T-helper 22 cell (primary cell): ENCODE results near the gene ZHX3.
"Not testable (repeated sequence)": the region's sequence is repeated elsewhere in the genome, so short reads cannot be mapped to it uniquely, and the experiment has no call there.

Source experiments
- DNase-seq: peaks from one replicate; pipeline ENCODE4 v3.0.0-alpha.2; 2020; ENCODE audit warnings: low read depth

Gene ZHX3

DNA sequence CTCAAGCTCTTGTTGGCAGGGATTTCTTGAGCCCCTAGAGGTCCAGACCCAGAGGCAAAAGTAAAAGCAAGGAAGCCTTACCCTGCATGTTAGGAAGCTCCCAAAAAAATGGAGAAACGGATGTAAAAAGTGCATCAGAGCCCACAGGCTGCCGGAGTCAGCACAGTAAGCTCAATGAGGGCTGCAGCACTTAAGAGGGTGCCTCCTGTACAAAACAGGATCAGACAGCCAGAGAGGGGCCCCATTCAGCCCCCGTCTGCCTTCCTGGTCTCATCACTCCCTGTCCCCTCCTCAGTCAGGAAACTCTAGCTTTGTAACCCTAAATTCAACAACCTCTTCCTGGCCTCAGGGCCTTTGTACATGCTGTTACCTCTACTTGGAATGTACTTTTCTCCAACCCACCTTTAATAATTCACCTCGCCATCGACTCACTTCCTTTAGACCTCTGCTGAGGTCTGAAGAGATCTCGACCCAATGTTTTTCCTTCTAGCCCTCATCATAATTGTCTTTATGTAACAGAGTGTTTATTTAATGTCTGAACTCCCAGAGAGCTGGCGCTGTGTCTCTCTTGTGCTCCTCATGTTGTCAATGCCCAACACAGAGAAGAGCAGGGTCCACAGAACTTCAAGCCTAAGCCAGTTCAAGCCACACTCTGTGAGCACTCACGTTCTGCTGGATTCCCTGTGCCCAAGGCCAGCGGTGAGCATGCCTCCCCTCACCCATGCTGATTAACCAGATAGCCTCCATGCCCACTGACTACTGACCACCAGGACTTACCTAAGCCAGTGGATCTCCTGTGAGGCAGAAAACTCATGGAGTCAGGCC is 183.0 kb downstream of the ZHX3 start:
- no peak for DNase-seq

DNA sequence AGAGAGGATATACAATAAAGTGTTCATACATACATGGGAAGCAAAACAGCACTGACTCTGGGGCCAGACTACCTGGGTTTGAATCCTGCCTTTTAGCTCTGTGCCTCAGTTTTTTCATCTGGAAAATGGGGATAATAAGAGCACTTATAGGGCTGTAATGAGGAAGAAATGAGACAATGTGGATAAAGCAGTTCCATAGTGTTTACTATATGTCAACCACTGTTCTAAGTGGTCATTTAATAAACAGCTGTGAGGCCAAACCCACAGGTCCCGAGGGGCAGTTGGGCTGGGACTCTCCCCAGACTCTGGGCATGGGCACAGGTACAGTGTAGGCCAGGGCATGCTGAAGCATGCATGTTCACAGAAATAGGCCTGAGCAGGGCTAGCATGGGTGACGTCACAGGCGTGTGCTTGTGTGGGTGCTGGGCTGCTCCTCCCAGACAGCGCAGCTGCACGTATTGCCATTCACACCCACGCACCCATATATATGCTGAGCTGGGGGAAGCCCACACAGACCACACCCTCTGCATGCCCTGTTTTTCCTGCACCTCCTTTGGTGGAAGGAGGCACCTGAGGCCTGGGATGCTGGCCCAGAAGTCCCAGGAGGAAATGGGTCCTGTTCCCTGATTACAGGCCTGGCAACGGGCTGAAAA is 183.7 kb downstream of the ZHX3 start:
- peak; percentile 54 for DNase-seq

DNA sequence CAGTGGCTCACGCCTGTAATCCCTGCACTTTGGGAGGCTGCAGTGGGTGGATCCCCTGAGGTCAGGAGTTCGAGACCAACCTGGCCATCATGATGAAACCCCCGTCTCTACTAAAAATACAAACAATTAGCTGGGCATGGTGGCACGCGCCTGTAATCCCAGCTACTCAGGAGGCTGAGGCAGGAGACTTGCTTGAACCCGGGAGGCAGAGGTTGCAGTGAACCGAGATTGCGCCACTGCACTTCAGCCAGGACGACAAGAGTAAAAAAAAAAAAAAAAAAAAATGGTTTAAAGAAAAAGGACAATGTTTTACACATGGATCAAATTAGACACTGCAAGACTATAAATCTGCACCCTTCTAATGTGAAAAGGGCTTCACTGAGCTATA is 185.1 kb downstream of the ZHX3 start:
- not testable (repeated sequence) for DNase-seq

DNA sequence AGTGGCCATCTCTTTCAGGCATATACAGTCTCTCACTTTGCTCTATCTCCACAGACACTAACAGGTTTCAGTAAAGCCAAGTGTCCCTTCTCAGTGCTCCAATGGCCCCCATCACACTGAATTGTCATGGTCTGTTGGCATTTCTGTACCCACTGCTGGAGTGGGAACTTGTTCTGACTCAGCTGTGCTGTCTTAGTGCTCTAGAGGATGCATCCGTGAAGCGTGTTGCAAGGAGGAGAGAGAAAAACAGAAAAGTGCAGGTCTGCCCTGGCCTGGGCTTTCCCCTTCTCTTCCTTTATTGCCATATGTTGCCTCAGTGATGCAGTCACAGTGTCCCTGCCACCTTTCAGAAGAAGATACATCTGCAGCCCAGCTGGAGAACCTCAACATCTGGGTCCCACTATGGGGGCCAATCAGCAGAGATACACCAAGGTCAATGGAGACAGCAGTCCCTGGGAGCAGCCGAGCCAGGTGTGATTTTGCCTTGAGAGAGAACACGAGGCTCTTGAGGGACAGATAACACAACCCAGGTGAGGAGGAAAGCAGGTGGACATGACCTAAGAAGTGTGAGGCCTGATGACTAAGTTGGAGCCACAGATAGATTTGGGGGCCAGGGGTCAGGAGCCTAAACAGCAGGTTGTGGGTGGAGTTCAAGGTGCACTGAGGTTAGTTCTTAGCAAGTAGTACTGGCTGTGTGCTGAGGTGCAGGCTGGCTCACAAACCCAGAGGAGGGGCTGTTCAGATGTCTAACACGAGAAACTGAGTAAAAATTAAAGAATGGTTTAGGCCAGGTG is 185.7 kb downstream of the ZHX3 start:
- no peak for DNase-seq
